NCI-H2227 treated with DMSO at 0.1 percent for 48 hours (cell line): ENCODE measurements around the gene FOXD2.

Experiments used
- DNase-seq: peaks from one replicate; lab custom pipeline; 2025; lab: John Stamatoyannopoulos, UW

The FOXD2 gene

DNA sequence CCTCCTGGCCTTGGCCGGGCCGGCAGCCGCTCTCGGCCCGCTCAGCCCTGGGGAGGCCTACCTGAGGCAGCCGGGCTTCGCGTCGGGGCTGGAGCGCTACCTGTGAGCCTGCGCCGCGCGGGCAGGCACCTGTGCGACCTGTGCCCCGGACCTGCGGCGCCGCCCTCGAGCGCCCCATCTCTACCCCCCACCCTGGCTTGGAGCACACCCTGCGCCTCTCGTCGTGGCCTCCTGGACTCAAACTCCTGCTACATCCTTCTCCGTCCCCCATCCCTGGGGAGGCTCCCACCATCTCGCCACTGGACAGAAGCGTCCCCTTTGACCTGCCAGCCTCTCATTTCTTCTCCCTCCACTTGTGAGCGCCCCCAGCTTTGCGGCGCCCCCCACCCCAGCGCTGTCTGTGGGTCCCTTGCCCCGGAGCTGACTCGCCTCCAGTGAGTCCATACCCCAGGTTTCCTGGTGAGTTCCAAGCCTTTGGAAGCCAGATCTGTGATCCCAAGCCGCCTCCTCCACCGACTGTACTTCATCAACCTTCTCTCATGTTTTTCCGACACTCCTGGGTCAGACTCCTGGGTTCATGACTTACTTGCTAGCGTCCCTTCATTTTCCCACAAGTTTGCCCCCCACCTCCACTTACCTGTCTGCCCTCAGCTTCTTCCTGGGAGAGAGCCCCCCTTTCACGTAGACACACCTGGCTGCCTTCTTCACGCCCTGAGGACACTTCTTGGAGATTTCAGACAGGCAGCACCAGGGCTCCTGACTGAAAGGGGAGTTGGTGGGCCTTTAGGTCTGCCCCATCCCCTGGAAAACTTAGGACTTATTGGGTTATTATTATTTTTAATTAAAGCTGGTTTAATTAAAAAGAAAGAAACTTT, 20.4 kb upstream of the FOXD2 start:
- no peak for DNase-seq

DNA sequence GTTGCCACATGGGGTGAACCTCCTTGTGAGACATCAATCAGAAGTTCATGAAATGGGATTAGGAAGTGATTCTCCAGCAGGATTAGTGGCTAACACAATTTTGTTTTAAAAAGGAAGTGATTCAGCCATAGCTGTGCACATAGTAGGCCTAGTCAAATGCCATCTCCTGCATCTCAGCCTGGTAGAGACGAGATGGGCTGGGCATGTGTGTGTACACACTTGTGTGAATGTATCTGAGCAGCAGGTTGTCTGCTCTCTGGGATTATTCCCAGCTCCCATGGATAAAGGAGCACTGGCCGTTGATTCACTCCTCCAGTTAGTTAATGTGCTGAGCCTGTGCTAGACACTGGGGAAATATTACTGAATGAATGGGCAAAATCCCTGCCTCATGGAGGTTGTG, 19.7 kb upstream of the FOXD2 start:
- no peak for DNase-seq

GRCh38 chr1:47418681-47419325, 19.0 kb upstream of the FOXD2 start:
- DNase-seq = no peak

GRCh38 chr1:47420547-47420946, 17.3 kb upstream of the FOXD2 start:
- DNase-seq = no peak

- no peak for DNase-seq
These were observed 14.0 kb upstream of the FOXD2 start for GRCh38 chr1:47423872-47424271.

DNA sequence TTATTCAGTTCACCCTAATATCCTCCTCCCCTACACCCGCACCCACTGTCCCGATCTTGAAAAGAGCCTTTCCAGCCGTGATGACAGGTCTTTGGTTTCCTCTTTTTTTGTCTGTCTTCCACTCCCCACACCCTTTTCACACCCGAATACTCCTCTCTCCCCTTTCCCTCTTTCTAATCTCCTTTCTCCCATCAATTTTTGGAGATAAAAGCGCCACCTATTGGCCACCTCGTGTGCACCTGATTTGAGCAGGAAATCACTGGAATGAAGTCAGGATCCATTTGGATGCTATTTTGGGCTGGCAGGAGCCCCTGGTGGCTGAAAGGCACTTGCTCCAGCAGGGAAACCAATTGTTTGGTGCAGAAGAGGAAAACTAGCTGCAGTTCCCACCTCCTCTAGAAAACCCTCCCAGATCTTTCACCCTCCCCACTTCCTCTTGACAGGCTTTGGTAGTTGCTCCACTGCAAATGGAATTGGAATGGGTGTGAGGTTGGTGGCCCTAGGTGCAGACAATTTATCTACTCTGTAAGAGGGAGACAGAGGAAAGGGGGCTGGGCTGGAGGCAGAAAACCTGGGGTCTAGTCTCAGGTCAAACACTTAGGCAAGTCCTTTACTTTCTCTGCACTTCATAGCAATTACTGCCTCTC, 13.4 kb upstream of the FOXD2 start:
- DNase-seq = peak; percentile 75

DNA sequence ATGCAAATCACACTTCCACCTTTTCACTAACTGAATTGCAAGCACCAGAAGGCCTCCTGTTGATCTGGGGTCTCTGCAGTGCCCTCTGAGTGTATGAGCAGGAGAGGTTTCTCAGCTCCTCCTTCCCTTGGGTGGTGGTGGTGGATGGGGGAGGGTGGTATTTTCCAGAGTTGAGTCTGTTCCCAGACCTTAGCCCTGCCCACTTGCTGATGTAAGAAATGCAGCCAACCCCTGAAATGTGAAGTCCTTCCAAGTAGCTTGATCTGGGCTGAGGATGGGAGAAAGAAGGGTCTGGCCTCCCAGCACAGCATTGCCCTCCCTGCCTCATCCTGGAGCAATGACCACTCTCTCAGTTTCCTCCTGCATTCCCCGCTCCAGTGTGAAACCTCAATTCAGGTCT, 6.3 kb upstream of the FOXD2 start:
- DNase-seq = no peak

- DNase-seq = peak; percentile 59
These were observed 5.5 kb upstream of the FOXD2 start for GRCh38 chr1:47432071-47433036.

DNA sequence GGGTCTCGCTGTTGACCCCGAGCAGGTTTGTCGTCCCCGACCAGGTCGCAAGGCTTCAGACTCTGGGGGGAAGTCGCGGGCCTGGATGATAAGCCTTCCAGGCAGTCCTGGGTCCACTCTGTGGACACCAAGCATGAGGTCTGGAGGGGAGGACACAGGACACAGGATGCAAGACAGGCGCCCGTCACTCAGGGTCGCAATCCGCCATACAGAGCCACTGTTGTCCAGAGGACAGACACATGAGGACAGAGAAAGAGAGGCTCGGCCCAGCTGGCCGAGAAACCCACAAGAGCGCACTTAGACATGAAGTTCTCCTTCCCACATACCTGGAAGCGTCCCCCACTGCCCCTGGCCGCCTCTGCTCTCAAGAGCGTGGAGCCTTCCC, 4.8 kb upstream of the FOXD2 start:
- DNase-seq = no peak

DNA sequence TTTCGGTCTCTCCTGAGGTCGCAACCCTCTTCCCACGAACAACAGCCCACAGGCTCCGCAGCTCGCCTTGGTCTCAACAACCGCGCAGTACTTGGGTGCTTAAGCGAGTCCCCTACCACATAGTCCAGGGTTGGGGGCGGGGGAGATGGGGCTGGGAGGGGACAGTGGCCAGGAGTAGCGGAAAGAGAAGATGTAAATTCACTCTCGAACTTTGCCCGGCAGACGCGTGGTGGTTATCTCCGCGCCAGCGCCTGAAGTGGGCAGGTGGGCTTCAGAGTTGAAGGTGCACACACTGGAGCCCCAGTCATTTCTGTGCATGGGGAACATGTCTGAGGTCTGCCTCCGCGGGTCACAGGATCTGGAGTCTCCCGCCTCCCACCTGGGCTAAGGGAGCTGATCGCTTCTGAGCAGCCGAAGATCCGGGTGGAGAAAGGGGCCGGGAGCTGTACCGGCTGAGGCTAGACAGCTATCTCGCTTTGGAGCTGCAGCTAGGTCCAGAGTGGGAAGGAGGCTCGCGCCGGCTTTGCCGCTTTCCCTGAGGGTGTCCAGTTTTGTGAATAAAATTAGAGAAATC, 4.3 kb upstream of the FOXD2 start:
- no peak for DNase-seq

- no peak for DNase-seq
These were observed 3.6 kb upstream of the FOXD2 start for GRCh38 chr1:47434051-47434842.

DNA sequence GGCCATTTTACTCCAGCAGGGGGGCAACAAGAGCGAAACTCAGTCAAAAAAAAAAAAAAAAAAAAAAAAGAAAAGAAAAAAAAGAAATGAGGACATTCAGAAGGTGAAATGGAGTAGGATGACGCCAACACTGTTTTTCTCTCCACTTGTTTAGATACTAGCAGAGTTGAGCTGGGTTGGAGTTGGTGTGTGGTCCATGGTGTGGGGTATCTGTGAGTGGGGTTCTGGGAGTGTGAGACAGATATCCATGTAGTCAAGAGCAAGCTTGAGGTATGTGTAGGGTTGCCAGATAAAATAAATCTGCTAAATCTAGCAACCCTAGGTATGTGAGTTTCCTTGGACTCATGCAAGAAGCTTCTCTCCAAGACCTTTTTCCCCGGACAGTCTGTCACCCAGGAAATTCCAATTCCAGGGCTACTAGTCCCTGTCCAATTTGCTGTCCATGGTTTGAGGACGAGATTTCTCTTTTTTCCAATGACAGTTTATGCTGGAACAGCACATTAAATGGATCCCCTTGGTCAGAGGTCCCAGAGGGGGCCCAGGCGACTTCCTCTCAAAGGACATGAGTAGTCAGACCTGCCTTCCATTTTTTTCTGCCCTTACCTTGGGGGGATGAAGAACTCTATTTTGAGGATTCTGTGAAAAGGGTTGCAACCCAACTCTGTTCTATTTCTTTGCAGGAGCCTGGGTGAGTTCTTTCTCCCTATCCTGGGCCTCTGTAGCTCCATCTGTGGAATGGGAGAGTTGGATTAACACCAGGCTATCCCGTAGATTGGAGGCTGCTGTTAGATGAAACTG, 2.1 kb upstream of the FOXD2 start:
- no peak for DNase-seq

DNA sequence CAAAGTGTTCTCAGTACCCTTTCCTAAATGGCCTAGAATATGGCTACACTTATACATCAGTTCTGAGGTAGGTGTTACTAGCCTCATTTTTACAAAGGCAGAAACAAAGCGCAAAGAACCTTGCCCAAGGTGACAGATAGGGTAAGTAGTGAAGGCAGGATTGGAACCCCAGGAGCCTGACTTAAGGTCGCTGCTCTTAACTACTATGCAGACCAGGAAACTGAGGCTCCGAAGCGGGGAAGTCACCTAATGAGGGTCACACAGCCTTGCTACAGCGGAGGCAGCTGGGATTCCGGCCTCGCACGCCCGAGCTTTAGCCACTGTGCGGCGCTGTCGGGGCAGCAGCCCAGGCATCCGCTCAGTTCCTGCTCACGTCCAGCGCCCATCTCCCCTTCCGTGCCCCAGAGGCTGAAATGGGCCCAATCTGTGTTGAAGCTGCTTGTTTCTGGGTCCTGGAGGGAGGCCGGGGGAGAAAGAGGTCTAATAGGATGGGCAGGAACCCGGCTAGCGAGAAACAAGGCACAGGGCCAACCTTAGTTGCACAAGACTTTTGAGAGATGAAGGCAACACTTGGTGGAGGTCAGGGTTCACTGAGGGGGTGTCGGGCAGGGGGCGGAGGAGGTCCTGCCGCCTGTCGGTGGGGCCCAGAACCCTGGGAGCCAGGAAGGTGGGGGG, 1.4 kb upstream of the FOXD2 start:
- DNase-seq = peak; percentile 77

DNA sequence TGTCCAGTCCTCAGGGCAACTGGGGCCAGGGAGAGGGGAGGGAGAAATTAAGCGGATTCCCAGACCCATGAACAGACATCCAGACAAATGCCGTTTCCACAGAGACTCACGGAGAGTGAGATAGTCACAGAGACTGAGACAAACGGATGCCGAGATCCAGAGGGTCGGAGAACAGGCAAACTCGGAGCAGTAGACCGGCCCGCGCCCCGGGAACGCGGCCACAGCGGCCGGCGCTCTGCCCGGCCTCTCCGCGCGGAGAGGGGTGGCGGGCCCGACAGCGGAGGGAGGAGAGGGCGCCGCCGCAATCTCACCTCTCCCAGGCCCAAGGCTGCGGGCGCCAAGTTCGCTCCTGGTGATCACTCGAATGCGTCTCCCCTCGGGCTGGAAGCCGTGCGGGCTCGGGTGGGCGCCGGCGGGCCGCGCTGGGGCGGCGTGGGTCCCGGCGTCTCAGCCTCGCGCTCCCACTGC, 831 bp upstream of the FOXD2 start:
- no peak for DNase-seq

GRCh38 chr1:47438165-47439016, 547 bp downstream of the FOXD2 start:
- no peak for DNase-seq

DNA sequence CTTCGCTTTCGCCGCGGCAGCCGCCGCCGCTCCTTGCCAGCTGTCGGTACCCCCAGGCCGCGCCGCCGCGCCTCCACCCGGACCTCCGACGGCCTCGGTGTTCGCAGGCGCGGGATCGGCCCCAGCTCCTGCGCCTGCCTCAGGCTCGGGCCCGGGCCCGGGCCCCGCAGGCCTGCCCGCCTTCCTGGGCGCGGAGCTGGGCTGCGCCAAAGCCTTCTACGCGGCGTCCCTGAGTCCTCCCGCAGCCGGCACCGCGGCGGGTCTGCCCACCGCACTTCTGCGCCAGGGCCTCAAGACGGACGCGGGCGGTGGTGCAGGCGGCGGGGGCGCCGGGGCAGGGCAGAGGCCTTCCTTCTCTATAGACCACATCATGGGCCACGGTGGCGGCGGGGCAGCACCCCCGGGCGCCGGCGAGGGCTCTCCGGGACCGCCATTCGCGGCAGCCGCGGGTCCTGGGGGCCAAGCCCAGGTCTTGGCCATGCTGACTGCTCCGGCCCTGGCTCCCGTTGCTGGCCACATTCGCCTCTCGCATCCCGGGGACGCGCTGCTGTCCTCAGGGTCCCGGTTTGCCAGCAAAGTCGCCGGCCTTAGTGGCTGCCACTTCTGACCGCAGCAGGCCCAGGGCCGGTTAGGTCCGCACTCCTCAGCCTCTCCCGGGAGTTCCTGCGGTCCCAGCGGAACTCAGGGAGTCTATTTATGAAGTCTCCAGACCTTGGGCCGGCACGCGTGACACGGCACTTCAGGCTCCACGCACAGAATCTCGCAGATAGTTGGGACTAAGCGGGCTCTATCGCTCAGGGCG, 1.4 kb downstream of the FOXD2 start:
- DNase-seq = no peak

GRCh38 chr1:47439819-47440598, 2.2 kb downstream of the FOXD2 start:
- no peak for DNase-seq
